ENCODE data around the gene FLRT2.

FLRT2 gene

DNA sequence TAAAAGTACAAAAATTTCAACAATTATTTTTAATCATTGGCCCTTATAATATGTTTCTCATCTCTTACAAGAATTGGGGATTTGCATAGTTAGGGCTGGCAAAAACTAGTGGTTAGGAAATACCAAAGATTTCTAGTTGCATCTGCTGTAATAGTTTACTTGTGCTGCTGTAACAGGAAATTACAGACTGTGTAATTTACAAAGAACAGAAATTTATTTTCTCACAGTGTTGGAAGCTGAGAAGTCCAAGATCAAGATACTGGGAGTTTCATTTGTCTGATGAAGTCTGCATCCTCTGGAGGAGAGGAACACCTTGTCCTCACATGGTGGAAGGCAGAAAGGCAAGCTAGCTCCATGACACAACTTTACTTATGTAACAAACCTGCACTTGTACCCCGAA is 157.0 kb downstream of the FLRT2 start:
- no peak for DNase-seq

GRCh38 chr14:85687456-85687855 is 157.5 kb downstream of the FLRT2 start:
- no peak for DNase-seq

DNA sequence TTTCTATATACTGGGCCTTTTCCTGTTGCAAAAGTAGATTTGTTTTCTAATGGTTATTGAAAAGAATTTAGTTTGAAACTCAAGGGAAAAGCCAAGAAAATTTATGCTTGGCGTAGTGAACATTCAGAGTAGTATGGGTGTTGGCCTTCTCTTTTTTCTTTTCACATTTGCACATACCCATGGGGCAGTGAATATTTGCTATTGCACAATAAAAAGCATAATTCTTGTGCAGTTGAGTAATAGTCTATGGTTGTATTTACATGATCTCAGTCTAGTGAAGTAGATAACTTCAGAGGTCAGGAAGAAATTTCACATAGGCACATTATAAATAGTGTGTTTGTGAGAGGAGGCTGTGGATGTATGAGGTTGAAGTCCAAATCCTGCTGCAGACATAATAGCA is 158.1 kb downstream of the FLRT2 start:
- no peak for DNase-seq

DNA sequence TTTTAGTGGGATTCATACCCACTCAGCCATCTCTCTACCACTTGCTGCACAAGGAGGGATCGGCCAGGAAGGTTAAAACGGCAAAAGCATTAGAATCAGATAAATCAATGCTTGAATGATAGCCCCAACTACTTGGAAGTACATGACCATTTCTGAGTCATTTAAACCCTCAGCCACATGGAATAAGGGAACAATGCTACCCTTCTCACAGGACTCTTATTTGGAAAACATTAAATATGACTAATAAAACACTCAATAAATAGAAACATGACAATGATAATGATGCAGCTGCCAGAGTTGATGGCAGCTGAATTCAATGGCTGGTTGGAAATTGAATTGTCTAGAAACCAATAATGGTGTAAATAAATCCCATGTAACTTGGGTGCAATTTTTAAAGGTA is 165.4 kb downstream of the FLRT2 start:
- no peak for DNase-seq

DNA sequence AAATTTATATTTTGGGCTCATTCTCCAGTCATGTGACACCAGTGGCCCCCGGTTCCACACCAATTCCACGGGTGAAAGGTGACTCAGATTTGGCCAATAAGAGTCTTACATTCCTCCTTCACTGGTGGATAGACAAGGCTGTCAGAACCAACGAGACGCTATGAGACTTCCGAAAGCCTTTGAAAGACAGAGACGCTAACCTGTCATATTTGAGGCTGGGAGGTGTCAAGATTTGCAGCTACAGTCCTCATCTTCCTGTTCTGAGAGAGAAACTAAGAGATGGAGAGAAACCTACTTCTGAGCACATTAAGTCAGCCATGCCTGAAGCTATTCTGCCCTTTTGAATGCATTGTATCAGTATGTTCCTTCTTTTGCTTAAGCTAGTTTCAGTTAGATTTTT is 171.2 kb downstream of the FLRT2 start:
- DNase-seq, result no peak

GRCh38 chr14:85701763-85702162 is 171.8 kb downstream of the FLRT2 start:
- DNase-seq, result no peak

DNA sequence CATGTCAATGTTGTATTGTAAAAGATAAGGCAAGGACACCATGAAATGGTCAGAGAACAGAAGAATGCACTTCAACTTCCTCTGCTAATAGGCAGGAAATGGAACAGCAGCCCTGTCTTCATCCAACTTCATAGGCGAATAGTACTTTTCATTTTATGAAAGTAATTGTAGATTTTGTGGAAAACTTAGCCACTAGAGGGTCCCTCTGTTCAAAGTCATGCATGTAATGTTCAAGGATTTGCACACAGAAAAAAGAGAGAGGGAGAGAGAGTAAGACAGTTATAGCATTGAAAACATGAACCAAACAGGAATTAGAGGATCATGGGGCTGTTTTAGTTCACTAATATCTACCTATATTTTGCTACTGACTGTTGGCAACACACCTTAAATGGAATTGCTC is 172.2 kb downstream of the FLRT2 start:
- DNase-seq, result no peak

- DNase-seq, result no peak
Measured at GRCh38 chr14:85702997-85703396, 173.1 kb downstream of the FLRT2 start.

All from DMS 273 treated with DMSO at 0.1 percent for 48 hours (cell line).